Endothelial cell of hepatic sinusoid (primary cell): Measurements from ENCODE around the gene PLK2.

ENCODE experiments used
- in situ Hi-C: cut with HindIII; loops from 2 replicates; pipeline ENCODE4 v1.10.0; 2017; ENCODE audit warnings: low sequenced_read_pairs

PLK2 gene

GRCh38 chr5:58460002-58460731 is at the start of gene PLK2:
PLK2 (minus strand) TSS chr5:58460086; CDS start chr5:58459959, 127 bp downstream.
- in situ Hi-C loops, result loop anchor here (5.0 kb wide), 3 partner anchors 683 to 1158 kb away; no protein-coding TSS in a partner anchor

- in situ Hi-C loops, result no loop called here
Observed at GRCh38 chr5:58507715-58508114, 47.8 kb upstream of the PLK2 start.

GRCh38 chr5:58505971-58506640 is 46.2 kb upstream of the PLK2 start:
- in situ Hi-C loops, result no loop called here

- in situ Hi-C loops, result no loop called here
Observed at GRCh38 chr5:58505502-58505901, 45.6 kb upstream of the PLK2 start.

GRCh38 chr5:58504766-58505165 is 44.9 kb upstream of the PLK2 start:
- in situ Hi-C loops, result no loop called here

GRCh38 chr5:58503390-58504046 is 43.6 kb upstream of the PLK2 start:
- in situ Hi-C loops, result no loop called here

- in situ Hi-C loops, result no loop called here
Observed at GRCh38 chr5:58501778-58502417, 42.0 kb upstream of the PLK2 start.

GRCh38 chr5:58499941-58500340 is 40.1 kb upstream of the PLK2 start:
- in situ Hi-C loops, result loop anchor here (5.0 kb wide), 2 partner anchors 87 to 352 kb away; no protein-coding TSS in a partner anchor

- in situ Hi-C loops, result loop anchor here (5.0 kb wide), 2 partner anchors 88 to 353 kb away; no protein-coding TSS in a partner anchor
Observed at GRCh38 chr5:58499231-58499630, 39.3 kb upstream of the PLK2 start.

- in situ Hi-C loops, result loop anchor here (5.0 kb wide), 2 partner anchors 89 to 354 kb away; no protein-coding TSS in a partner anchor
Observed at GRCh38 chr5:58498340-58498942, 38.6 kb upstream of the PLK2 start.

GRCh38 chr5:58497921-58498320 is 38.0 kb upstream of the PLK2 start:
- in situ Hi-C loops, result loop anchor here (5.0 kb wide), 2 partner anchors 89 to 354 kb away; no protein-coding TSS in a partner anchor

- in situ Hi-C loops, result loop anchor here (5.0 kb wide), 2 partner anchors 90 to 355 kb away; no protein-coding TSS in a partner anchor
Observed at GRCh38 chr5:58497386-58497785, 37.5 kb upstream of the PLK2 start.

GRCh38 chr5:58496488-58496887 is 36.6 kb upstream of the PLK2 start:
- in situ Hi-C loops, result loop anchor here (5.0 kb wide), 2 partner anchors 91 to 356 kb away; no protein-coding TSS in a partner anchor

- in situ Hi-C loops, result no loop called here
Observed at GRCh38 chr5:58493141-58493540, 33.3 kb upstream of the PLK2 start.

GRCh38 chr5:58491216-58491892 is 31.5 kb upstream of the PLK2 start, which contains the start of gene GAPT:
GAPT (plus strand) TSS chr5:58491435; CDS start chr5:58494537, 3,102 bp downstream.
- in situ Hi-C loops, result no loop called here

- in situ Hi-C loops, result no loop called here
Observed at GRCh38 chr5:58490402-58491050, 30.6 kb upstream of the PLK2 start.

GRCh38 chr5:58486290-58486689 is 26.4 kb upstream of the PLK2 start:
- in situ Hi-C loops, result no loop called here

GRCh38 chr5:58484505-58484904 is 24.6 kb upstream of the PLK2 start:
- in situ Hi-C loops, result no loop called here

- in situ Hi-C loops, result no loop called here
Observed at GRCh38 chr5:58482536-58482935, 22.6 kb upstream of the PLK2 start.
